K562 (cell line): ENCODE data around the gene FEZF1. TPM values are rescaled to one million over a fixed set of nuclear protein-coding genes. Genes with fewer than 3 reads are reported as not detected.

Experiments
- ATAC-seq: fragments of 200-7000 bp; cut with Tn5 transposase; 3 replicates; pipeline ENCODE4 v1.9.1; 2020; ENCODE audit warnings: moderate library complexity
- BruUV-seq: library from RNA; stranded (reverse); fragments of 400-500 nt; replicated peaks from 2 replicates; lab custom pipeline; 2021; lab: Mats Ljungman, UMichigan
- CTCF ChIA-PET: fragments of 300-600 bp; formaldehyde crosslinking; extraction: SDS; loops from one replicate; lab custom pipeline; 2021; ENCODE audit warnings: low intra/inter-chr PET ratio; lab: Yijun Ruan, JAX
- POLR2A ChIA-PET: fragments of 300-600, 350-650 bp; sonication (Branson Sonifier 250); formaldehyde crosslinking; extraction: SDS; loops from one replicate; lab custom pipeline; 2021; ENCODE audit warnings: antibody characterized with exemption, inconsistent platforms; lab: Yijun Ruan, JAX
- DNase-seq, 4 experiments: peaks; one replicate each; pipeline versions ENCODE4 v3.0.0 to v3.0.0-alpha.2; 2011 to 2018; ENCODE audit warnings: low spot score in 3 of 4, mixed read lengths in 3 of 4; ENCODE audit errors: extremely low read depth in 1 of 4
- FAIRE-seq: peaks from 2 replicates; lab custom pipeline; 2011; peaks lifted over from hg19 to GRCh38; lab: Jason Lieb, UNC
- H2AFZ ChIP-seq: 2 replicates; pipeline ENCODE4 v1.6.0; 2011; ENCODE audit warnings: low read depth, low read length, control low read depth, inconsistent platforms
- H3K27ac ChIP-seq: fragments of 200-600 bp; 3 replicates; pipeline ENCODE4 v1.8.0; 2011; ENCODE audit warnings: low read depth, mild to moderate bottlenecking, control low read depth, inconsistent platforms, low read length, moderate library complexity, mixed read lengths; ENCODE audit errors: extremely low read depth
- H3K27me3 ChIP-seq, 2 experiments: fragments of 300-600 bp in 1 of 2; 2 replicates in 1 of 2; 3 replicates in 1 of 2; pipeline versions ENCODE4 v1.6.0 to v1.8.0; 2011; ENCODE audit warnings: inconsistent platforms in 2 of 2, low read length in 2 of 2, mild to moderate bottlenecking in 1 of 2, mixed read lengths in 1 of 2, moderate library complexity in 1 of 2; ENCODE audit not compliant: control insufficient read depth in 2 of 2, insufficient read depth in 2 of 2
- H3K36me3 ChIP-seq: fragments of 300-600 bp; 3 replicates; pipeline ENCODE4 v1.8.0; 2011; ENCODE audit warnings: mild to moderate bottlenecking, low read length, inconsistent platforms; ENCODE audit not compliant: control insufficient read depth, insufficient read depth
- H3K4me1 ChIP-seq, 2 experiments: fragments of 200-600 bp in 1 of 2; replicated peaks in 1 of 2; 2 replicates in 1 of 2; 3 replicates in 1 of 2; pipeline versions ENCODE4 v1.5.1 to v1.8.0; 2011; ENCODE audit warnings: inconsistent platforms in 2 of 2, low read length in 2 of 2, mild to moderate bottlenecking in 1 of 2, mixed read lengths in 1 of 2, moderate library complexity in 1 of 2; ENCODE audit not compliant: control insufficient read depth in 2 of 2, insufficient read depth in 2 of 2
- H3K4me2 ChIP-seq: 2 replicates; pipeline ENCODE4 v1.6.1; 2011; ENCODE audit warnings: low read length, control low read depth, inconsistent platforms, mixed read lengths; ENCODE audit not compliant: insufficient read depth
- H3K4me3 ChIP-seq: fragments of 200-600 bp; sonication (generic), shearing (Covaris generic); 2 replicates; pipeline ENCODE4 v1.5.1; 2016; ENCODE audit warnings: control low read depth, inconsistent platforms
- H3K79me2 ChIP-seq: fragments of 200-600 bp; 3 replicates; pipeline ENCODE4 v1.8.0; 2011; ENCODE audit warnings: low read length, inconsistent platforms; ENCODE audit not compliant: control insufficient read depth, insufficient read depth
- H3K9ac ChIP-seq, 2 experiments: 2 replicates each; pipeline versions ENCODE4 v1.6.0 to v1.6.1; 2011; ENCODE audit warnings: low read depth in 2 of 2, low read length in 2 of 2, control low read depth in 1 of 2, inconsistent platforms in 1 of 2, mild to moderate bottlenecking in 1 of 2, mixed read lengths in 1 of 2; ENCODE audit not compliant: insufficient read depth in 1 of 2
- H3K9me1 ChIP-seq: one replicate; pipeline ENCODE4 v1.6.0; 2011; ENCODE audit warnings: inconsistent platforms, mild to moderate bottlenecking, low read length, moderate library complexity; ENCODE audit not compliant: control insufficient read depth, insufficient read depth
- H3K9me3 ChIP-seq: replicated peaks from 2 replicates; pipeline ENCODE4 v1.5.1; 2011; ENCODE audit warnings: low read depth, low read length, inconsistent platforms; ENCODE audit not compliant: control insufficient read depth, insufficient read depth
- H4K20me1 ChIP-seq: replicated peaks from 2 replicates; pipeline ENCODE4 v1.6.1; 2011; ENCODE audit warnings: low read length, inconsistent platforms, mixed read lengths; ENCODE audit not compliant: control insufficient read depth, insufficient read depth
- ATF7 ChIP-seq: fragments of 450-650 bp; IDR thresholded peaks from 2 replicates; pipeline ENCODE4 v1.7.1; 2014; ENCODE audit warnings: mild to moderate bottlenecking, moderate library complexity
- EHMT2 ChIP-seq: fragments of 450-650 bp; IDR thresholded peaks from 2 replicates; pipeline ENCODE4 v1.6.1; 2018; ENCODE audit warnings: antibody characterized with exemption
- HDAC1 ChIP-seq, 2 experiments: fragments of 450-650 bp; IDR thresholded peaks; 2 replicates each; pipeline ENCODE4 v1.6.1; 2016 to 2017; ENCODE audit warnings: inconsistent platforms in 1 of 2, mild to moderate bottlenecking in 1 of 2, moderate library complexity in 1 of 2
- ILF3 ChIP-seq: fragments of 450-650 bp; IDR thresholded peaks from 2 replicates; pipeline ENCODE4 v1.6.1; 2018; ENCODE audit warnings: antibody characterized with exemption, mild to moderate bottlenecking, moderate library complexity, borderline replicate concordance
- MLLT1 ChIP-seq, 2 experiments: fragments of 450-650 bp; IDR thresholded peaks; 2 replicates each; pipeline ENCODE4 v1.6.1; 2016
- NFIX ChIP-seq: fragments of 250-450 bp; sonication (Bioruptor Pico); IDR thresholded peaks from 2 replicates; pipeline ENCODE4 v1.4.0; 2020; ENCODE audit warnings: low read depth, mild to moderate bottlenecking, moderate library complexity
- PHB ChIP-seq: fragments of 250-450 bp; sonication (Bioruptor Pico); IDR thresholded peaks from 2 replicates; pipeline ENCODE4 v1.5.0; 2021
- SMC3 ChIP-seq: conservative IDR thresholded peaks from 2 replicates; pipeline ENCODE4 v1.6.1; 2011; ENCODE audit warnings: low read depth, low read length, improper control_type of control experiment; ENCODE audit not compliant: insufficient read depth
- SUPT5H ChIP-seq: fragments of 450-650 bp; IDR thresholded peaks from 2 replicates; pipeline ENCODE4 v1.6.1; 2016
- TAL1 ChIP-seq: fragments of 450-650 bp; IDR thresholded peaks from 2 replicates; pipeline ENCODE4 v1.6.1; 2016; ENCODE audit warnings: mild to moderate bottlenecking
- THRAP3 ChIP-seq: fragments of 450-650 bp; IDR thresholded peaks from 2 replicates; pipeline ENCODE4 v1.6.1; 2016; ENCODE audit warnings: mild to moderate bottlenecking, inconsistent platforms, borderline replicate concordance
- ZBTB17 ChIP-seq: fragments of 450-650 bp; formaldehyde crosslinking; IDR thresholded peaks from 2 replicates; pipeline ENCODE4 v1.4.0; 2020; ENCODE audit warnings: mild to moderate bottlenecking
- ZBTB7A ChIP-seq: IDR thresholded peaks from 2 replicates; pipeline ENCODE4 v1.6.1; 2011; ENCODE audit warnings: low read depth, mild to moderate bottlenecking, low read length, moderate library complexity, borderline replicate concordance; ENCODE audit not compliant: control insufficient read depth
- ZNF3 ChIP-seq: fragments of 250-450 bp; sonication (Bioruptor Pico); IDR thresholded peaks from 2 replicates; pipeline ENCODE4 v1.5.0; 2021; ENCODE audit warnings: mild to moderate bottlenecking, moderate library complexity
- WGBS: fragments of 100-300 bp; shearing (Covaris generic); methylation state at CpG from one replicate; pipeline ENCODE4 v1.1.6; 2016; ENCODE audit warnings: low coverage, mixed read lengths; ENCODE audit not compliant: insufficient coverage; ENCODE audit errors: missing lambda C conversion rate; 5-methylcytosine and 5-hydroxymethylcytosine counted together
- in situ Hi-C: fragments of 300-500 bp; cut with MboI; formaldehyde crosslinking; loops from 4 replicates; pipeline ENCODE4 v1.15.0; 2018; ENCODE audit warnings: inconsistent platforms, mixed read lengths
- intact Hi-C: fragments of 100-400 bp; cut with micrococcal nuclease; formaldehyde crosslinking; loops from 2 replicates; pipeline ENCODE4 v1.14.2; 2022
- polyA plus RNA-seq, 8 experiments: library from polyadenylated mRNA; depleted of rRNA in 4 of 8; stranded (reverse) in 5 of 8; unstranded in 3 of 8; fragments of >200 nt; fragmentation: Nextera tagmentation in 2 of 8; fragmentation: Illumina TruSeq in 1 of 8; extraction: Ambion mirVana in 2 of 8; extraction: Trizol in 1 of 8; gene quantifications; 2 replicates each; pipeline versions ENCODE4 v1.2.1 to v1.2.3, GENCODE V29; 2011 to 2014; ENCODE audit warnings: inconsistent platforms in 1 of 8, missing spikeins in 1 of 8
- total RNA-seq, 7 experiments: library from RNA; depleted of rRNA in 6 of 7; stranded (reverse); fragments of >200 nt in 6 of 7; fragmentation: Illumina TruSeq in 2 of 7; extraction: Trizol in 2 of 7; gene quantifications; 2 replicates each; pipeline versions ENCODE4 v1.2.1 to v1.2.3, GENCODE V29; 2011 to 2021; ENCODE audit warnings: low replicate concordance in 1 of 7
- TF ChIP-seq, protein P1 (sequence below): fragments of 450-650 bp; IDR thresholded peaks from 2 replicates; pipeline ENCODE4 v1.6.1; 2016; ENCODE audit warnings: missing biosample characterization, missing genetic modification characterization
- TF ChIP-seq, protein P2 (sequence below): fragments of 250-450 bp; sonication (Bioruptor Pico); IDR thresholded peaks from 2 replicates; pipeline ENCODE4 v1.8.0; 2022; ENCODE audit warnings: moderate library complexity, mild to moderate bottlenecking, inconsistent platforms

The FEZF1 gene
- total and polyA plus RNA-seq, 9 of the 15 experiments (the other 6 are each of a cell fraction or from before 2014, with no cell fraction given) = not detected

DNA sequence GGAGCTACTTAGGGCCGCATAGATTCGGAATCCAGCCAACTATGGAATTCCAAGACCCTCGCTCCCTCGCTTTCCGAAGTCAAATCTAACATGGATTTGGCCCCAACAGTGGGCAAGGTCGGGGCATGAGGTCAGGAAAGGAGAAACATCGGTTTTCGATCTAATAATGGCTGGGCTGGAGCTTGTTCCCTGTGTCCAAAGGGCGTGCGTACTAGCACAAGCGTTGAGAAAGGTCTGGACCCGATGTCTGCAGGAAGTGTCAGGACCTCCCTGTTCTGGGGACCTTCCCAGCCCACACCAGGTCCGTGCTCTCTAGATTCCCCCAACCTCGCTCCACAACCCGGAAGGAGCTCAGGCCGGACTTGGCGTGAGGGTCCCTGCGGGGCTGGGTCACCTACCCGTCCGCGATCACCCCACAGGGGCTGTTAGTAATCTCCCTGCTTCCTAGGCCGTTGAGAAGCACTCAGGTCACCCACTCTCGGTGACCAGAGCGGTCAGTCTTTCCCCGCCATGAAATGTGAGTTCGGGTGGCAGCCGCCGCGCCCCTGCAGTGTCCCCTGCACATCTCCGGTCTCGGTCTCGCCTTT is 4.8 kb downstream of the FEZF1 start:
- intact Hi-C loops = loop anchor here (10.0 kb wide), 1 partner anchor 1595 kb away; no protein-coding TSS in a partner anchor
- FAIRE-seq (no peak), ATAC-seq (peak; percentile 16; the same call in 1 of the 3 replicates), DNase-seq (no peak)
- H3K9ac ChIP-seq = no peak overlapping the region
- no peaks in the 10 kb centered on the region for H4K20me1 ChIP-seq
- no peak overlapping the region for H3K4me3 ChIP-seq
- BruUV-seq = no TSS peak
- H3K4me1 ChIP-seq = peaks cover 0 to 16% of the 10 kb centered on the region in 2 experiments; a peak in 1 of 5 replicates
- H3K36me3 ChIP-seq = no peaks in the 10 kb centered on the region
- ChIA-PET CTCF (no interaction called here), POLR2A (no interaction called here)
- H3K27ac ChIP-seq = no peak overlapping the region
- H3K27me3 ChIP-seq = peaks cover 30 to 41% of the 10 kb centered on the region in 2 experiments; a peak in 4 of 5 replicates
- no peaks in the 10 kb centered on the region for H3K79me2 ChIP-seq
- H3K9me1 ChIP-seq = no peaks in the 10 kb centered on the region
- H2AFZ ChIP-seq = no peak overlapping the region
- H3K9me3 ChIP-seq = no peaks in the 10 kb centered on the region
- H3K4me2 ChIP-seq = no peak overlapping the region
- 3% methylated on average over 32 of the region's 32 CpGs for WGBS
- in situ Hi-C loops = no loop called here
- TF ChIP-seq EHMT2 = no peak
- no peak for TF ChIP-seq HDAC1 (IDR thresholded peaks at IDR 0.05)
- TF ChIP-seq ZBTB17 = no peak
- no peak for TF ChIP-seq SMC3
- TF ChIP-seq, protein P1, sequence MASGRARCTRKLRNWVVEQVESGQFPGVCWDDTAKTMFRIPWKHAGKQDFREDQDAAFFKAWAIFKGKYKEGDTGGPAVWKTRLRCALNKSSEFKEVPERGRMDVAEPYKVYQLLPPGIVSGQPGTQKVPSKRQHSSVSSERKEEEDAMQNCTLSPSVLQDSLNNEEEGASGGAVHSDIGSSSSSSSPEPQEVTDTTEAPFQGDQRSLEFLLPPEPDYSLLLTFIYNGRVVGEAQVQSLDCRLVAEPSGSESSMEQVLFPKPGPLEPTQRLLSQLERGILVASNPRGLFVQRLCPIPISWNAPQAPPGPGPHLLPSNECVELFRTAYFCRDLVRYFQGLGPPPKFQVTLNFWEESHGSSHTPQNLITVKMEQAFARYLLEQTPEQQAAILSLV = no peak
- TF ChIP-seq SUPT5H = no peak
- TF ChIP-seq, protein P2, sequence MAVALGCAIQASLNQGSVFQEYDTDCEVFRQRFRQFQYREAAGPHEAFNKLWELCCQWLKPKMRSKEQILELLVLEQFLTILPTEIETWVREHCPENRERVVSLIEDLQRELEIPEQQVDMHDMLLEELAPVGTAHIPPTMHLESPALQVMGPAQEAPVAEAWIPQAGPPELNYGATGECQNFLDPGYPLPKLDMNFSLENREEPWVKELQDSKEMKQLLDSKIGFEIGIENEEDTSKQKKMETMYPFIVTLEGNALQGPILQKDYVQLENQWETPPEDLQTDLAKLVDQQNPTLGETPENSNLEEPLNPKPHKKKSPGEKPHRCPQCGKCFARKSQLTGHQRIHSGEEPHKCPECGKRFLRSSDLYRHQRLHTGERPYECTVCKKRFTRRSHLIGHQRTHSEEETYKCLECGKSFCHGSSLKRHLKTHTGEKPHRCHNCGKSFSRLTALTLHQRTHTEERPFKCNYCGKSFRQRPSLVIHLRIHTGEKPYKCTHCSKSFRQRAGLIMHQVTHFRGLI (CRISPR knock-in tag) = no peak
- no peak for TF ChIP-seq TAL1
- TF ChIP-seq MLLT1 (IDR thresholded peaks at IDR 0.05) = no peak
- no peak for TF ChIP-seq THRAP3
- no peak for TF ChIP-seq ZNF3
- TF ChIP-seq ATF7 = no peak
- no peak for TF ChIP-seq ILF3
- TF ChIP-seq PHB (CRISPR knock-in tag) = no peak
- no peak for TF ChIP-seq NFIX (CRISPR knock-in tag)
- no peak for TF ChIP-seq ZBTB7A
